ENCODE data around the gene MVD.

DNA sequence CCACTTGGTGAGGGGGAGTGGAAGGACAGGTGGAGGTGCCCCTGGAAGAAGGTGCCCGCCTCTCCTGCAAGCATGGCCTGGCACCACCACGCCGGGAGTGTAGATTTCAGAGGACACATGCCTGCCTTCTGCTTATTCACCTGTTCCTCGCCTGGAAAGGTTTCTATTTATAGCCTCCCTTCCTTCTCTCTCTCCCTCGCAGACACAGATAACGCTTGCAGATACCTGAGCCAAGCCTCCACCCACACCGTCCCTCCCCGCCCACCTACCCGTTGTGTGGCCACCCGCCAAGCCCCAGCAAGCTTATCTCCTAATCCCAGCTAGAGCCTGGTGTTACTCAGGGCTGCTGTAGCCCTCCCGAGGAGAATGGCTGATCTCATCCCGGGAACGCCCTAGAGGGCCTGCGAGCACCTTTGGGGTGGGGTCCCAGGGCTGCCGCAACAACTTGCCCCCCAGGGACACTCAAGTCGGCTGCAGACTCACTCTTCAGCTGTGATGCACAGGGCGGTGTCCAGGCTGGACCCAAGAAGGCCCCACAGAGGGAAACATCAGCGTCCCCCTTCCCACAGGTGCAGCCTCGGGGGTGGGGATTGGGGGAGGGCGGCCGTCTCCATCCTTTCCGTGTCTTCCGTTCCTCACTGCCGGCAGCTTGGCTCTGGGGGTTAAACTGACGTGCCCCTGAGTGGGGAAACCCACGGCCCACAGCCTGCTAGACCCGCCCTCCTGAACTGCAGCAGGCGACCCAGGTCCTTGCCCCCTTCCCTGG lies 25.3 kb upstream of the MVD start:
- TF ChIP-seq, protein P1, sequence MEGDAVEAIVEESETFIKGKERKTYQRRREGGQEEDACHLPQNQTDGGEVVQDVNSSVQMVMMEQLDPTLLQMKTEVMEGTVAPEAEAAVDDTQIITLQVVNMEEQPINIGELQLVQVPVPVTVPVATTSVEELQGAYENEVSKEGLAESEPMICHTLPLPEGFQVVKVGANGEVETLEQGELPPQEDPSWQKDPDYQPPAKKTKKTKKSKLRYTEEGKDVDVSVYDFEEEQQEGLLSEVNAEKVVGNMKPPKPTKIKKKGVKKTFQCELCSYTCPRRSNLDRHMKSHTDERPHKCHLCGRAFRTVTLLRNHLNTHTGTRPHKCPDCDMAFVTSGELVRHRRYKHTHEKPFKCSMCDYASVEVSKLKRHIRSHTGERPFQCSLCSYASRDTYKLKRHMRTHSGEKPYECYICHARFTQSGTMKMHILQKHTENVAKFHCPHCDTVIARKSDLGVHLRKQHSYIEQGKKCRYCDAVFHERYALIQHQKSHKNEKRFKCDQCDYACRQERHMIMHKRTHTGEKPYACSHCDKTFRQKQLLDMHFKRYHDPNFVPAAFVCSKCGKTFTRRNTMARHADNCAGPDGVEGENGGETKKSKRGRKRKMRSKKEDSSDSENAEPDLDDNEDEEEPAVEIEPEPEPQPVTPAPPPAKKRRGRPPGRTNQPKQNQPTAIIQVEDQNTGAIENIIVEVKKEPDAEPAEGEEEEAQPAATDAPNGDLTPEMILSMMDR (IDR thresholded peaks at IDR 0.05; ENCODE audit: insufficient read depth, low read length, poor library complexity, severe bottlenecking): no peak
- no peak for TF ChIP-seq EZH2phosphoT487 (conservative IDR thresholded peaks at IDR 0.05; ENCODE audit: low read length)

Data from SU-DHL-6 (cell line).